ENCODE results near the gene CXCL3. TPM values are rescaled to one million over a fixed set of nuclear protein-coding genes. Genes with fewer than 3 reads are reported as not detected.

CXCL3 gene
- total RNA-seq, 1 experiment from 2014 or later = 2.1 TPM

- DNase-seq (ENCODE audit: low read depth, low spot score) = no peak
- in situ Hi-C loops (cut with HindIII; ENCODE audit: low pct_unique_long_range_greater_than_20kb, low sequenced_read_pairs) = no loop called here
These were observed 47.3 kb downstream of the CXCL3 start for GRCh38 chr4:73990988-73991741.

DNA sequence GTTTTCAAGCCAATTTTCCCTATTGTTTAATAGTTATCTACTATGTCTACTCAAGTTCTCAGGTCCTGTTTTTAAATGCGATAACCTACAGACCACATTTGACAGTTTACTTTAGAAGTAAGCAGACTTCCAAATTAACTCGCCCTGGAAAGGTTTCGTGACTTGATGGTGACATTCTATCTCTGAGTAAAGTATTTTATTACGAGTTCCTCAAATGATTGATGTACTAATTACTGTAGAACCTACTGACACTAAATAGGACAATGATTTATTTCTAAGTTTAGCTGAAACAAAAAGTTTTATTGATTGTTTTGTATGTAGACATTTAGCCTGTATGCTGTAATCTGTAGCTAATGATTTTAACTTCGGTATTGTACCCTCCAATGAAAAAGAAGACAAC is 48.6 kb downstream of the CXCL3 start:
- no peak for DNase-seq (ENCODE audit: low read depth, low spot score)
- in situ Hi-C loops (cut with HindIII; ENCODE audit: low pct_unique_long_range_greater_than_20kb, low sequenced_read_pairs) = no loop called here

DNA sequence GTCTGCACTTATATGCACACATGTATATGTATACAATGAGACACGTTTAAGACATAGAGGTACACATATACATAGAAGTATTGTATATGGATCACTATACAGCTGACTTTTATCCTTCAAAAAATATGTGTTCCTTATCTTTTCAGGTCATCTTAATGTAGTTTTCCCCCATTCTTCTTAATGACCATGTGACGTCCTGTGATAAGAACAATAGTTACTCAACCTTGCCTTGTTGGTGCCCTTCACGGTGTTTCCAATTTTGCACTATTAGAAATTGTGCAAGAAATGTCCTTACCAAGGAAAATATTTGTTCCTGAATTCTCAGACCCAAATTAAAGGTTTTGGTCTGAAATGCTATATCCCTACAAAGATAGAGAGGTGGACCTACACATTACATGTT is 49.5 kb downstream of the CXCL3 start:
- no peak for DNase-seq (ENCODE audit: low read depth, low spot score)
- in situ Hi-C loops (cut with HindIII; ENCODE audit: low pct_unique_long_range_greater_than_20kb, low sequenced_read_pairs) = no loop called here

DNA sequence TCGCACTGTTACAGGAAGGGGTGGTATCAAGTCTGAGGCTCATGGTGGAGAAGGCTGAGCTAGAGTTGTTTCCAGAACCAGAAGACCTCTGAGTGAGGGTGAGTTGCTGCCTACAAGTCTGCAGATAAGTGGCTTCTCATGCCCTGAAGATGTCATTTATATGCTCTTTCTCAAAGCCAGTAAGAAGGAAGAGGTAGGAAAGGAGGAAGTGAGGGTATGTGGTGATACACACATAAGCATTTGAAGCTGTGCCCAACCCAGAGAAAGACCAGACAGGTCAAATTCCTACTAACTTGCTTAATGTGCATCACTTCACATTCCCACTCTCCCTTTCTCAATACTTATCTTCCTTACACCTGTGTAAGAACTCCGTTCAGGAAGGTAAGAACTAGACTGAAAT is 50.4 kb downstream of the CXCL3 start, which contains the start of gene PPBP:
Gene PPBP (minus strand): TSS at position 130 of the 400 bp plus-strand sequence. CDS start 87 bp downstream, at position 43.
- DNase-seq (ENCODE audit: low read depth, low spot score) = no peak
- in situ Hi-C loops (cut with HindIII; ENCODE audit: low pct_unique_long_range_greater_than_20kb, low sequenced_read_pairs) = no loop called here

Small RNAs within 50 kb of the gene (small RNA-seq; reads per million reads assigned to genes)
- gene RN7SL218P = 0 reads per million in 2 experiments

Other genes with a start within 250 kb of the CXCL3 start
- not detected in 2 replicates for gene CXCL6, start 202.0 kb downstream of the CXCL3 start, total RNA-seq (2014; rRNA removed; shearing (Covaris generic))
- gene PF4V1, start 185.4 kb downstream of the CXCL3 start, total RNA-seq (2014; rRNA removed; shearing (Covaris generic)) = not detected in 2 replicates
- 76.1 and 81.3 TPM in 2 replicates for gene CXCL1, start 169.3 kb downstream of the CXCL3 start, total RNA-seq (2014; rRNA removed; shearing (Covaris generic))
- gene PF4, start 56.7 kb downstream of the CXCL3 start, total RNA-seq (2014; rRNA removed; shearing (Covaris generic)) = 0.83 and 1.4 TPM in 2 replicates
- gene PPBP, start 50.5 kb downstream of the CXCL3 start, total RNA-seq (2014; rRNA removed; shearing (Covaris generic)) = not detected in 2 replicates
- not detected in 2 replicates for gene CXCL5, start 40.0 kb downstream of the CXCL3 start, total RNA-seq (2014; rRNA removed; shearing (Covaris generic))
- gene CXCL2, start 60.5 kb upstream of the CXCL3 start, total RNA-seq (2014; rRNA removed; shearing (Covaris generic)) = 0.53 and 0.61 TPM in 2 replicates
- 7.5 TPM in 2 replicates for gene MTHFD2L, start 119.4 kb upstream of the CXCL3 start, total RNA-seq (2014; rRNA removed; shearing (Covaris generic))